Heart right ventricle (tissue), 16 donors: ENCODE measurements around the gene LRRC2. TPM values are rescaled to one million over a fixed set of nuclear protein-coding genes. Genes with fewer than 3 reads are reported as not detected.

Experiments used
- ATAC-seq, 8 donors: fragments of 200-7000 bp; cut with Tn5 transposase; one replicate each; pipeline ENCODE4 v1.9.1; 2020; ENCODE audit warnings: mild to moderate bottlenecking in 8 of 8, moderate library complexity in 8 of 8, moderate number of reproducible peaks in 1 of 8
- DNase-seq, 2 donors: peaks; one replicate each; pipeline ENCODE4 v3.0.0-alpha.2; 2020
- H3K27ac ChIP-seq, 10 donors: fragments of 200-600 bp; sonication (generic) in 2 of 10; one replicate each; pipeline versions ENCODE4 v1.5.0 to v1.8.0; 2020 to 2022; ENCODE audit warnings: mild to moderate bottlenecking in 3 of 10
- H3K27me3 ChIP-seq, 7 donors: fragments of 200-600 bp; one replicate each; pipeline ENCODE4 v1.8.0; 2021 to 2022; ENCODE audit warnings: mild to moderate bottlenecking in 2 of 7
- H3K36me3 ChIP-seq, 9 donors: fragments of 200-600 bp; sonication (generic) in 1 of 9; one replicate each; pipeline versions ENCODE4 v1.5.0 to v1.8.0; 2020 to 2022; ENCODE audit warnings: mild to moderate bottlenecking in 2 of 9
- H3K4me1 ChIP-seq, 9 donors: fragments of 200-600 bp; sonication (generic) in 1 of 9; one replicate each; pipeline versions ENCODE4 v1.5.0 to v1.8.0; 2020 to 2022; ENCODE audit warnings: mild to moderate bottlenecking in 4 of 9
- H3K4me3 ChIP-seq, 10 donors: fragments of 200-600 bp; sonication (generic) in 2 of 10; one replicate each; pipeline versions ENCODE4 v1.5.0 to v1.8.0; 2020 to 2022; ENCODE audit warnings: mild to moderate bottlenecking in 7 of 10, moderate library complexity in 2 of 10
- H3K9me3 ChIP-seq, 11 donors: fragments of 200-600 bp in 10 of 11; sonication (generic) in 2 of 11; one replicate each; pipeline versions ENCODE4 v1.5.0 to v1.8.0; 2013 to 2022; ENCODE audit warnings: mild to moderate bottlenecking in 2 of 11, control low read depth in 1 of 11, moderate library complexity in 1 of 11
- CTCF ChIP-seq, 9 donors: fragments of 200-600 bp; sonication (generic) in 2 of 9; IDR thresholded peaks; one replicate each; pipeline versions ENCODE4 v1.5.0 to v1.8.0; 2021 to 2022; ENCODE audit warnings: antibody characterized with exemption in 9 of 9, mild to moderate bottlenecking in 5 of 9, moderate library complexity in 1 of 9
- WGBS, 2 donors: extraction: QIAGEN DNeasy Blood & Tissue Kit; methylation state at CpG; one replicate each; pipeline ENCODE4 v1.1.7; 2013; ENCODE audit warnings: inconsistent platforms in 1 of 2; 5-methylcytosine and 5-hydroxymethylcytosine counted together
- intact Hi-C, 10 donors: fragments of 100-400 bp; cut with DNase I; formaldehyde crosslinking; loops; one replicate each; pipeline versions ENCODE4 v1.11.1 to v1.14.2; 2022
- polyA plus RNA-seq, 2 donors: library from polyadenylated mRNA; stranded (reverse); fragments of 200-250 nt; gene quantifications; one replicate each; pipeline ENCODE4 v1.2.3, GENCODE V29; 2013
- total RNA-seq, 10 donors: library from RNA; stranded (reverse); fragmentation: NEBNext Ultra II Directional in 3 of 10; extraction: Animal tissue kit (Norgen Biotek cat#: 25700) in 3 of 10; gene quantifications; one replicate each; pipeline versions ENCODE4 v1.2.1 to v1.2.4, GENCODE V29; 2021 to 2023
- donor health status: Arrhythmogenic right ventricular cardiomyopathy.
- donor health status: ischemic (EF 13 %, LVEDD 7.1; RV severe dilation, severe dysfunction).
- donor health status: healthy with polysubstance abuse.
- donor health status: DM: no; HTN: yes; CAD: no.
- donor health status: DM: no; HTN: no; CAD: no.
- donor health status: ischemic (EF 25% LVEDD 6.9; RV normal size, moderate dysfunction).
- donor health status: ischemic (EF 25% LVEDD 5.7; RV mildly dilated, moderate dysfunction).
- donor health status: healthy.
- donor health status: DM: yes; HTN: yes; CAD: no.
- donor health status: Ischemic cardiomyopathy.
- donor health status: ischemic (EF 35%, LVEDD 5.7; RV mildly dilated, moderate dysfunction).
- donor health status: nonischemic (EF 11% LVEDD 7.7; RV severe dilation, severe dysfunction).
- donor health status: DM: yes; HTN: yes; CAD: no.
- donor health status: PGD.
- donor health status: ischemic (EF 29% LVEDD 5.4; RV normal size, mild dysfunction).
- donor health status: nonischemic (EF 23%, LVEDD 6.1; RV moderate dilation, normal function).

The LRRC2 gene
- total and polyA plus RNA-seq, 12 donors = 10.7 to 163 (median 125) TPM

- peaks cover 0 to 20% (median 0%) of the 10 kb centered on the region in 9 donors for H3K36me3 ChIP-seq
- ATAC-seq (no peak), DNase-seq (no peak)
- no peak for TF ChIP-seq CTCF (IDR thresholded peaks at IDR 0.05)
- H3K4me3 ChIP-seq = no peak overlapping the region
- H3K27me3 ChIP-seq = no peaks in the 10 kb centered on the region
- H3K27ac ChIP-seq = no peak overlapping the region
- intact Hi-C loops = no loop called here
- H3K4me1 ChIP-seq = no peaks in the 10 kb centered on the region
- H3K9me3 ChIP-seq = no peaks in the 10 kb centered on the region
- WGBS, 2 donors = 71% methylated on average over 4 of the region's 4 CpGs
These were observed 56.4 kb downstream of the LRRC2 start for GRCh38 chr3:46509661-46510187.

GRCh38 chr3:46508850-46509591 lies 57.1 kb downstream of the LRRC2 start:
- peaks cover 0 to 20% (median 0%) of the 10 kb centered on the region in 9 donors for H3K36me3 ChIP-seq
- WGBS, 2 donors = 74 to 80% methylated on average over 4 of the region's 4 CpGs
- no peaks in the 10 kb centered on the region for H3K9me3 ChIP-seq
- no peaks in the 10 kb centered on the region for H3K27me3 ChIP-seq
- intact Hi-C loops = no loop called here
- TF ChIP-seq CTCF (IDR thresholded peaks at IDR 0.05) = no peak
- H3K27ac ChIP-seq = no peak overlapping the region
- no peak for DNase-seq
- no peaks in the 10 kb centered on the region for H3K4me1 ChIP-seq
- ATAC-seq = no peak
- no peak overlapping the region for H3K4me3 ChIP-seq

GRCh38 chr3:46506526-46506925 lies 59.6 kb downstream of the LRRC2 start:
- H3K27ac ChIP-seq = no peak overlapping the region
- ATAC-seq = no peak
- H3K36me3 ChIP-seq = peaks cover 0 to 19% (median 0%) of the 10 kb centered on the region in 9 donors
- WGBS, 2 donors = 72 to 83% methylated on average over 3 of the region's 3 CpGs
- DNase-seq = no peak
- peaks cover 0 to 10% (median 0%) of the 10 kb centered on the region in 9 donors for H3K4me1 ChIP-seq
- no peak overlapping the region for H3K4me3 ChIP-seq
- intact Hi-C loops = no loop called here
- H3K27me3 ChIP-seq = no peaks in the 10 kb centered on the region
- no peaks in the 10 kb centered on the region for H3K9me3 ChIP-seq
- TF ChIP-seq CTCF (IDR thresholded peaks at IDR 0.05) = no peak

- ATAC-seq = peak in 2 of 8 donors; percentile 11 to 27
These were observed 60.1 kb downstream of the LRRC2 start for GRCh38 chr3:46505953-46506352.

More at GRCh38 chr3:46505953-46506352, 60.1 kb downstream of the LRRC2 start:
- H3K4me1 ChIP-seq = peaks cover 0 to 10% (median 0%) of the 10 kb centered on the region in 9 donors
- intact Hi-C loops = no loop called here
- DNase-seq = no peak
- H3K36me3 ChIP-seq = peaks cover 0 to 15% (median 0%) of the 10 kb centered on the region in 9 donors
- no peaks in the 10 kb centered on the region for H3K9me3 ChIP-seq
- no peaks in the 10 kb centered on the region for H3K27me3 ChIP-seq
- no peak overlapping the region for H3K27ac ChIP-seq
- H3K4me3 ChIP-seq = no peak overlapping the region
- WGBS, 2 donors = 82 to 87% methylated on average over 10 of the region's 10 CpGs
- TF ChIP-seq CTCF (IDR thresholded peaks at IDR 0.05) = no peak
